ENCODE data around the gene KIF11.

The KIF11 gene

DNA sequence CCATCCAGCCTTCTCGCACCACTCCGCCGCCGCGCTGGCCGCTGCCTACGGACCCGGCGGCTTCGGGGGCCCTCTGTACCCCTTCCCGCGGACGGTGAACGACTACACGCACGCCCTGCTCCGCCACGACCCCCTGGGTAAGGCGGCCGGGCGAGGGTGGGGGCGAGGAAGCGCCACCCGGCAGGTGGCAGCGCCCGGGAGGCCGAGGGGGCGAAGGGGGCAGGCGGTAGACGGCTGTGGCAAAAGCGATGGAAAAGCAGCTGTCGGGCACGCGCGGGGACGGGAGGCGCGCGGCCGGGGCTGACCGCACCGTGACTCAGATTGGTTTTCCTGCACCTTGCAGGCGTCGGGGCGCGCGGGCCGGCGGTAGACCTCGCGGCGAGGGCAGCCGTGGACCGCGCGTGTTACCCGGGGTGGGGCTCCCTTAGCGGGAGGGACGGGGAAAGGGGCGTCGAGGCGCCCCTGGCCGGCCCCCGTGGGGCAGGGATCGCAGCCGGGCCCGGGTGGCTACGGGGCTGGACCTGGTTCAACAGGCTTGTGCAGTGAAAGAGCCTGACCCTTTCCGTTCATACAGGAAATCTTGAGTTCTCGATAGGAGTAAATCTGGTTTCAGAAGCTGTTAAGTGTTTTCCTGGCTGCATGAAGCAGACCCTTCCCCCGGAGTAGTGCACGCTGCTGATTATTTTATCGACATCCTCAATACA lies 97.4 kb downstream of the KIF11 start:
- ChIA-PET POLR2A (interaction anchor here (0.6 to 2.7 kb wide), 14 partner anchors 8 to 158 kb away, joined by 3 to 20 read pairs (median 4); partner anchors contain the start of gene EXOC6), CTCF (no interaction called here)
- TF ChIP-seq L3MBTL2 (conservative IDR thresholded peaks at IDR 0.05) (peak; percentile 87), ARNT (IDR thresholded peaks at IDR 0.05) (no peak), TARDBP (IDR thresholded peaks at IDR 0.05) (no peak), FOXK2 (IDR thresholded peaks at IDR 0.05) (no peak), SUZ12 (IDR thresholded peaks at IDR 0.05) (no peak), ZNF384 (IDR thresholded peaks at IDR 0.05) (no peak), FOXM1 (IDR thresholded peaks at IDR 0.05; ENCODE audit: borderline replicate concordance) (no peak)
- DNase-seq (ENCODE audit: extremely low spot score) = peak; percentile 52

- ChIA-PET CTCF (no interaction called here), POLR2A (interaction anchor here (1.5 to 2.7 kb wide), 3 partner anchors 9 to 156 kb away, joined by 3 to 20 read pairs (median 6); no protein-coding TSS in a partner anchor)
- TF ChIP-seq, protein P1, sequence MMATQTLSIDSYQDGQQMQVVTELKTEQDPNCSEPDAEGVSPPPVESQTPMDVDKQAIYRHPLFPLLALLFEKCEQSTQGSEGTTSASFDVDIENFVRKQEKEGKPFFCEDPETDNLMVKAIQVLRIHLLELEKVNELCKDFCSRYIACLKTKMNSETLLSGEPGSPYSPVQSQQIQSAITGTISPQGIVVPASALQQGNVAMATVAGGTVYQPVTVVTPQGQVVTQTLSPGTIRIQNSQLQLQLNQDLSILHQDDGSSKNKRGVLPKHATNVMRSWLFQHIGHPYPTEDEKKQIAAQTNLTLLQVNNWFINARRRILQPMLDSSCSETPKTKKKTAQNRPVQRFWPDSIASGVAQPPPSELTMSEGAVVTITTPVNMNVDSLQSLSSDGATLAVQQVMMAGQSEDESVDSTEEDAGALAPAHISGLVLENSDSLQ (IDR thresholded peaks at IDR 0.05) = no peak
- TF ChIP-seq FOXA1 (IDR thresholded peaks at IDR 0.05) = no peak
- no peak for TF ChIP-seq ELF4 (IDR thresholded peaks at IDR 0.05)
- no peak for TF ChIP-seq SUZ12 (IDR thresholded peaks at IDR 0.05)
- TF ChIP-seq NFRKB (IDR thresholded peaks at IDR 0.05) = no peak
- TF ChIP-seq BHLHE40 (IDR thresholded peaks at IDR 0.05; ENCODE audit: borderline replicate concordance) = no peak
- TF ChIP-seq HDGF (IDR thresholded peaks at IDR 0.05; ENCODE audit: borderline replicate concordance) = no peak
- no peak for TF ChIP-seq L3MBTL2 (conservative IDR thresholded peaks at IDR 0.05)
- TF ChIP-seq FOXM1 (IDR thresholded peaks at IDR 0.05; ENCODE audit: borderline replicate concordance) = no peak
- no peak for TF ChIP-seq CTBP1 (IDR thresholded peaks at IDR 0.05; ENCODE audit: borderline replicate concordance)
- no peak for DNase-seq (ENCODE audit: extremely low spot score)
Observed at GRCh38 chr10:92690915-92691590, 98.1 kb downstream of the KIF11 start.

DNA sequence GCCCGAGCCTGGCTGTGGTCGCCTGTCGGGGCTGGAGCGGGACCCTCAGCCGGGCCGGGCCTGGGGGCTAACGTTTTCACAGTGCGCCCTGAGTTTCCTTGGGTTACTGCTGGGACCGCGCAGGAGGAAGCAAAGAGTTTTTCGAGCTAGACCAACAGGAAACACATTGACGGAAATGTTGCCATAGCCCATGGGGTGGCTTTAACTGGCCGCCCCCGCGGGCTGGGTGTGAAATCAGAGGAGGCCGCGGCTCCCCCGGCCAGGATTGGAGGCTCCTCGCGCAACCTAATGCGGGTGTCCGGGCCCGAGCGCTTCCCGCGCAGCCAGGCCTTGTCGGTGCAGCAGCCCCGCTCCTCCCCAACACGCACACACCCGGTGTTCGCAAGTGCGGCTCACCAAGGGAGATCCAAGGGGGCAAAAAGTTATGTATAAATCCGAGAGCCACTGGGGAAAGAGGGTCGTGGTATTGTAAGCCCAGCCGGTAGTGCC lies 98.7 kb downstream of the KIF11 start:
- ChIA-PET CTCF (interaction anchor here (0.5 kb wide), 1 partner anchor 472 kb away, joined by 3 read pairs; no protein-coding TSS in a partner anchor), POLR2A (interaction anchor here (1.7 to 2.7 kb wide), 2 partner anchors 8 to 156 kb away, joined by 3 to 20 read pairs; no protein-coding TSS in a partner anchor)
- no peak for DNase-seq (ENCODE audit: extremely low spot score)
- TF ChIP-seq TARDBP (IDR thresholded peaks at IDR 0.05) (no peak), HDGF (IDR thresholded peaks at IDR 0.05; ENCODE audit: borderline replicate concordance) (no peak), ZNF384 (IDR thresholded peaks at IDR 0.05) (no peak), ELF4 (IDR thresholded peaks at IDR 0.05) (no peak), FOXA1 (IDR thresholded peaks at IDR 0.05) (no peak), FOXM1 (IDR thresholded peaks at IDR 0.05; ENCODE audit: borderline replicate concordance) (no peak), FOXK2 (IDR thresholded peaks at IDR 0.05) (no peak)

DNA sequence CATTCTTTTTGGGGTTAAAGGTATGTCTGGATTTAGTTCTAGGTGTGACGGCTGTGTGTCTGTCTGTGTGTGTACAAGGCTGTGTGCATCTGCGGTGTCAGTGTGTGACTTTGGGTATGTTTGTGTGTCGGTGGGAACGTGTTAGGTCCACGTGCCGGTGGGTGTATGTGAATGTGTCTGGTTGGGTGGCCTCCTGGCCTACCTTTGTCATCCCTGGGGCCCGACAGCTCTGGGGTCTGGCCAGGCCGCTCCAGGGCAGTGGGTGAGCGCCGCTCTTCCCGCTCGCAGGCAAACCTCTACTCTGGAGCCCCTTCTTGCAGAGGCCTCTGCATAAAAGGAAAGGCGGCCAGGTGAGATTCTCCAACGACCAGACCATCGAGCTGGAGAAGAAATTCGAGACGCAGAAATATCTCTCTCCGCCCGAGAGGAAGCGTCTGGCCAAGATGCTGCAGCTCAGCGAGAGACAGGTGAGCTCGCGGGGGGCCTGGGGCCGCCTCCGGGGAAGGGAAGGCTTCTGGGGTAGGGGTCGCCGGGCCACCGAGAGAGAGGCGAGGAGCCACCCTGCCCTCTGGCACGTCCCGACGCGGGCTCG lies 99.2 kb downstream of the KIF11 start:
- TF ChIP-seq LEF1 (IDR thresholded peaks at IDR 0.05; ENCODE audit: borderline replicate concordance) (no peak), L3MBTL2 (conservative IDR thresholded peaks at IDR 0.05) (no peak), ELF4 (IDR thresholded peaks at IDR 0.05) (no peak), SP1 (IDR thresholded peaks at IDR 0.05) (no peak), BHLHE40 (IDR thresholded peaks at IDR 0.05; ENCODE audit: borderline replicate concordance) (no peak), ZNF384 (IDR thresholded peaks at IDR 0.05) (no peak), FOXA1 (IDR thresholded peaks at IDR 0.05) (no peak), NFRKB (IDR thresholded peaks at IDR 0.05) (no peak), ARNT (IDR thresholded peaks at IDR 0.05) (no peak), CTBP1 (IDR thresholded peaks at IDR 0.05; ENCODE audit: borderline replicate concordance) (no peak), FOXM1 (IDR thresholded peaks at IDR 0.05; ENCODE audit: borderline replicate concordance) (no peak), FOXK2 (IDR thresholded peaks at IDR 0.05) (no peak), TARDBP (IDR thresholded peaks at IDR 0.05) (no peak), HDGF (IDR thresholded peaks at IDR 0.05; ENCODE audit: borderline replicate concordance) (no peak), SUZ12 (IDR thresholded peaks at IDR 0.05) (no peak)
- TF ChIP-seq, protein P1 (IDR thresholded peaks at IDR 0.05) = no peak
- ChIA-PET POLR2A (no interaction called here), CTCF (interaction anchor here (0.5 kb wide), 1 partner anchor 473 kb away, joined by 3 read pairs; no protein-coding TSS in a partner anchor)
- no peak for DNase-seq (ENCODE audit: extremely low spot score)

DNA sequence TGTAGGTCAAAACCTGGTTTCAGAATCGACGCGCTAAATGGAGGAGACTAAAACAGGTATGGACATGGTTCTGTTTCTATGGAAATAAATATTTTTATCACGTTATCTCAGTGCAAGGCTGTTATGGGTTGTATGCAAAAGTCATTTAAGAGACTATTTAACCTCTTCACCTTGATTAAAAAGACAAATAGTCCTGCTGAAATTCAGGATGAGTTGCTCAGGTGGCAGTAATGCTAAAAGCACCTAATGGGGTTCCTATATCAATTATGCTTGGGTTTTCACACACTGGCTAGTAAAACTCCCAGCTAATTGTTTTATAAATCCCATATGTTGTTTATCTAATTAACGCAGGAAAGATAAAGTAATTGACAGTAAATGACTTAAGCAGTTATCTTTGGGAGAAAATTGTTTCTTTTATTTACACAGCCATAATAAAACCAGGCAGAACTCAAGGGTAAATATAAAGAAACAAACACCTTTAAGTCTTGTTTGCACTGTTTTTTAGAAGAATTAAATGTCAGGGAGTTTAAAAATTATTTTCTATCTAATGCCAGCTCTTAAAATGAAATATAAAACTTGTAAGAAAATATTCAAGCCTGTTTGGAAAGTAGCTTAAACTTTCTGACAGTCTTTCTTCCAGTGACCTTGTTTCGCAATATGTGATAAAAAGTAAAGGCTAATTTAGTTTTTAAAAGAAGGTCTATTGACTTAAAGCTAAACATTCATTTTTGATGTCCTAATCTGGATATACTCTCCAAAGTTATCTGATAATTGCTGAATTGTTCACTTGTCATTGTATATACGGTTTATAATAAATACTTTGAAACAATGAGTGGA lies 100.0 kb downstream of the KIF11 start:
- no peak for DNase-seq (ENCODE audit: extremely low spot score)
- ChIA-PET CTCF (no interaction called here), POLR2A (no interaction called here)
- TF ChIP-seq LEF1 (IDR thresholded peaks at IDR 0.05; ENCODE audit: borderline replicate concordance) (no peak), ARNT (IDR thresholded peaks at IDR 0.05) (no peak), NFRKB (IDR thresholded peaks at IDR 0.05) (no peak), SP1 (IDR thresholded peaks at IDR 0.05) (no peak), FOXM1 (IDR thresholded peaks at IDR 0.05; ENCODE audit: borderline replicate concordance) (no peak), SUZ12 (IDR thresholded peaks at IDR 0.05) (no peak), FOXK2 (IDR thresholded peaks at IDR 0.05) (no peak), FOXA1 (IDR thresholded peaks at IDR 0.05) (no peak), ZNF384 (IDR thresholded peaks at IDR 0.05) (no peak), TARDBP (IDR thresholded peaks at IDR 0.05) (no peak), ELF4 (IDR thresholded peaks at IDR 0.05) (no peak), CTBP1 (IDR thresholded peaks at IDR 0.05; ENCODE audit: borderline replicate concordance) (no peak), HDGF (IDR thresholded peaks at IDR 0.05; ENCODE audit: borderline replicate concordance) (no peak), BHLHE40 (IDR thresholded peaks at IDR 0.05; ENCODE audit: borderline replicate concordance) (no peak)
- TF ChIP-seq, protein P1 (IDR thresholded peaks at IDR 0.05) = no peak
